ENCODE data around the gene MGAT4A.
"Not testable (repeated sequence)": the region's sequence is repeated elsewhere in the genome, so short reads cannot be mapped to it uniquely, and the experiment has no call there.

MGAT4A gene

GRCh38 chr2:98761267-98761781, 30.4 kb upstream of the MGAT4A start:
- no peak for DNase-seq (ENCODE audit: low read depth)
- H3K4me3 ChIP-seq (ENCODE audit: low read depth, low read length), result no peak overlapping the region
- TF ChIP-seq CTCF (IDR thresholded peaks at IDR 0.05; ENCODE audit: low read depth, low read length, missing control alignments), result no peak

- TF ChIP-seq CTCF (IDR thresholded peaks at IDR 0.05; ENCODE audit: low read depth, low read length, missing control alignments), result no peak
- H3K4me3 ChIP-seq (ENCODE audit: low read depth, low read length), result no peak overlapping the region
- DNase-seq (ENCODE audit: low read depth), result no peak
Measured at GRCh38 chr2:98759827-98760625, 29.1 kb upstream of the MGAT4A start.

GRCh38 chr2:98759338-98759737, 28.4 kb upstream of the MGAT4A start:
- no peak for TF ChIP-seq CTCF (IDR thresholded peaks at IDR 0.05; ENCODE audit: low read depth, low read length, missing control alignments)
- H3K4me3 ChIP-seq (ENCODE audit: low read depth, low read length), result no peak overlapping the region
- DNase-seq (ENCODE audit: low read depth), result no peak

- H3K4me3 ChIP-seq (ENCODE audit: low read depth, low read length), result no peak overlapping the region; the same call in 1 of the 2 replicates
- no peak for TF ChIP-seq CTCF (IDR thresholded peaks at IDR 0.05; ENCODE audit: low read depth, low read length, missing control alignments)
- peak; percentile 77 for DNase-seq (ENCODE audit: low read depth)
Measured at GRCh38 chr2:98757904-98758421, 27.0 kb upstream of the MGAT4A start.

GRCh38 chr2:98753801-98754200, 22.9 kb upstream of the MGAT4A start:
- TF ChIP-seq CTCF (IDR thresholded peaks at IDR 0.05; ENCODE audit: low read depth, low read length, missing control alignments), result no peak
- H3K4me3 ChIP-seq (ENCODE audit: low read depth, low read length), result no peak overlapping the region
- DNase-seq (ENCODE audit: low read depth), result no peak

- DNase-seq (ENCODE audit: low read depth); H3K4me3 ChIP-seq (ENCODE audit: low read depth, low read length): not testable (repeated sequence)
Measured at GRCh38 chr2:98752711-98753110, 21.8 kb upstream of the MGAT4A start.

GRCh38 chr2:98751748-98752147, 20.8 kb upstream of the MGAT4A start:
- no peak for DNase-seq (ENCODE audit: low read depth)
- H3K4me3 ChIP-seq (ENCODE audit: low read depth, low read length), result no peak overlapping the region
- no peak for TF ChIP-seq CTCF (IDR thresholded peaks at IDR 0.05; ENCODE audit: low read depth, low read length, missing control alignments)
